ENCODE data around the gene MYOZ2.

MYOZ2 gene

GRCh38 chr4:119191505-119191904 lies 55.9 kb downstream of the MYOZ2 start:
- no peak for DNase-seq (ENCODE audit: low read depth, low spot score)

GRCh38 chr4:119197772-119198212 lies 62.2 kb downstream of the MYOZ2 start:
- DNase-seq (ENCODE audit: low read depth, low spot score) = no peak

- DNase-seq (ENCODE audit: low read depth, low spot score) = no peak
Observed at GRCh38 chr4:119204916-119205315, 69.3 kb downstream of the MYOZ2 start.

GRCh38 chr4:119205690-119206089 lies 70.1 kb downstream of the MYOZ2 start:
- DNase-seq (ENCODE audit: low read depth, low spot score) = no peak

- DNase-seq (ENCODE audit: low read depth, low spot score) = no peak
Observed at GRCh38 chr4:119206178-119206577, 70.5 kb downstream of the MYOZ2 start.

- no peak for DNase-seq (ENCODE audit: low read depth, low spot score)
Observed at GRCh38 chr4:119207051-119207450, 71.4 kb downstream of the MYOZ2 start.

GRCh38 chr4:119209077-119209476 lies 73.4 kb downstream of the MYOZ2 start:
- DNase-seq (ENCODE audit: low read depth, low spot score) = no peak

- no peak for DNase-seq (ENCODE audit: low read depth, low spot score)
Observed at GRCh38 chr4:119209586-119209985, 74.0 kb downstream of the MYOZ2 start.

- no peak for DNase-seq (ENCODE audit: low read depth, low spot score)
Observed at GRCh38 chr4:119210775-119211174, 75.1 kb downstream of the MYOZ2 start.

- no peak for DNase-seq (ENCODE audit: low read depth, low spot score)
Observed at GRCh38 chr4:119211867-119212233, 76.2 kb downstream of the MYOZ2 start.

GRCh38 chr4:119212234-119212963 lies 76.8 kb downstream of the MYOZ2 start, which contains the start of gene USP53:
Gene USP53 (plus strand): TSS chr4:119212713. CDS start chr4:119239760, 27,047 bp downstream.
- DNase-seq (ENCODE audit: low read depth, low spot score) = peak; percentile 99

GRCh38 chr4:119212964-119213606 lies 77.5 kb downstream of the MYOZ2 start:
- DNase-seq (ENCODE audit: low read depth, low spot score) = peak; percentile 96

GRCh38 chr4:119218093-119218492 lies 82.5 kb downstream of the MYOZ2 start:
- DNase-seq (ENCODE audit: low read depth, low spot score) = no peak

- no peak for DNase-seq (ENCODE audit: low read depth, low spot score)
Observed at GRCh38 chr4:119221412-119221811, 85.8 kb downstream of the MYOZ2 start.

GRCh38 chr4:119227690-119228089 lies 92.1 kb downstream of the MYOZ2 start:
- DNase-seq (ENCODE audit: low read depth, low spot score) = no peak

GRCh38 chr4:119228406-119228805 lies 92.8 kb downstream of the MYOZ2 start:
- no peak for DNase-seq (ENCODE audit: low read depth, low spot score)

GRCh38 chr4:119229908-119230687 lies 94.5 kb downstream of the MYOZ2 start:
- DNase-seq (ENCODE audit: low read depth, low spot score) = no peak

GRCh38 chr4:119231491-119231890 lies 95.9 kb downstream of the MYOZ2 start:
- DNase-seq (ENCODE audit: low read depth, low spot score) = no peak

- no peak for DNase-seq (ENCODE audit: low read depth, low spot score)
Observed at GRCh38 chr4:119232286-119232685, 96.7 kb downstream of the MYOZ2 start.

- DNase-seq (ENCODE audit: low read depth, low spot score) = no peak
Observed at GRCh38 chr4:119233191-119233590, 97.6 kb downstream of the MYOZ2 start.

- DNase-seq (ENCODE audit: low read depth, low spot score) = no peak
Observed at GRCh38 chr4:119233750-119234149, 98.1 kb downstream of the MYOZ2 start.

GRCh38 chr4:119237201-119237600 lies 101.6 kb downstream of the MYOZ2 start:
- no peak for DNase-seq (ENCODE audit: low read depth, low spot score)

Data from ELF-1 (cell line).